Caco-2 (cell line): ENCODE measurements around the gene LRP1. TPM values are rescaled to one million over a fixed set of nuclear protein-coding genes. Genes with fewer than 3 reads are reported as not detected.

Experiments
- BruUV-seq: library from RNA; stranded (reverse); fragments of 400-500 nt; replicated peaks from 2 replicates; lab custom pipeline; 2021; lab: Mats Ljungman, UMichigan
- CTCF ChIA-PET: fragments of 300-600 bp; sonication (Branson Sonifier 250); formaldehyde crosslinking; loops from one replicate; lab custom pipeline; 2022; ENCODE audit warnings: antibody characterized with exemption; lab: Charles Lee
- POLR2A ChIA-PET: fragments of 300-600 bp; sonication (Branson Sonifier 250); formaldehyde crosslinking; loops from one replicate; lab custom pipeline; 2022; ENCODE audit warnings: antibody characterized with exemption; lab: Charles Lee
- DNase-seq, 2 experiments: peaks; one replicate each; pipeline versions ENCODE4 v3.0.0 to v3.0.0-alpha.2; 2020 to 2022
- H3K27me3 ChIP-seq: replicated peaks from 2 replicates; pipeline ENCODE4 v1.6.0; 2011; ENCODE audit warnings: low read length; ENCODE audit not compliant: control insufficient read depth, insufficient read depth
- H3K36me3 ChIP-seq: 2 replicates; pipeline ENCODE4 v1.5.1; 2011; ENCODE audit warnings: low read length; ENCODE audit not compliant: control insufficient read depth, insufficient read depth
- H3K4me1 ChIP-seq: fragments of 250-450 bp; sonication (Bioruptor Pico); 2 replicates; pipeline ENCODE4 v1.5.1; 2020; ENCODE audit warnings: mild to moderate bottlenecking
- H3K4me3 ChIP-seq: 2 replicates; pipeline ENCODE4 v1.5.1; 2011; ENCODE audit warnings: low read depth, mild to moderate bottlenecking, control low read depth, low read length
- H3K9me3 ChIP-seq: fragments of 250-450 bp; sonication (Bioruptor Pico); 2 replicates; pipeline ENCODE4 v1.5.1; 2020; ENCODE audit warnings: mild to moderate bottlenecking, moderate library complexity
- H3K27ac Mint-ChIP-seq: one replicate; pipeline ENCODE4 v1.8.0; 2022; ENCODE audit warnings: mixed read lengths; ENCODE audit not compliant: unreplicated experiment
- H3K27me3 Mint-ChIP-seq: one replicate; pipeline ENCODE4 v1.8.0; 2022; ENCODE audit warnings: mixed read lengths; ENCODE audit not compliant: insufficient read depth, unreplicated experiment
- H3K36me3 Mint-ChIP-seq: one replicate; pipeline ENCODE4 v1.8.0; 2022; ENCODE audit warnings: mild to moderate bottlenecking, mixed read lengths; ENCODE audit not compliant: insufficient read depth, unreplicated experiment
- H3K4me1 Mint-ChIP-seq: one replicate; pipeline ENCODE4 v1.8.0; 2022; ENCODE audit warnings: low read depth, mixed read lengths; ENCODE audit not compliant: unreplicated experiment
- H3K4me3 Mint-ChIP-seq: one replicate; pipeline ENCODE4 v1.8.0; 2022; ENCODE audit warnings: mild to moderate bottlenecking, moderate library complexity, mixed read lengths; ENCODE audit not compliant: unreplicated experiment
- H3K9me3 Mint-ChIP-seq: one replicate; pipeline ENCODE4 v1.8.0; 2022; ENCODE audit warnings: mixed read lengths; ENCODE audit not compliant: unreplicated experiment
- intact Hi-C: fragments of 100-400 bp; cut with micrococcal nuclease; formaldehyde crosslinking; loops from one replicate; pipeline ENCODE4 v1.10.0; 2022; ENCODE audit not compliant: unreplicated experiment
- total RNA-seq: library from RNA; stranded (reverse); gene quantifications from 2 replicates; pipeline ENCODE4 v1.2.3, GENCODE V29; 2022
- TF ChIP-seq, protein P1 (sequence below), 2 experiments: fragments of 200-600 bp in 1 of 2; IDR thresholded peaks; 1 replicate in 1 of 2; 2 replicates in 1 of 2; pipeline versions ENCODE4 v1.5.1 to v1.8.0; 2011 to 2022; ENCODE audit warnings: antibody characterized with exemption in 1 of 2, control low read depth in 1 of 2, inconsistent platforms in 1 of 2, low read depth in 1 of 2, low read length in 1 of 2, mild to moderate bottlenecking in 1 of 2, moderate library complexity in 1 of 2; ENCODE audit not compliant: insufficient read depth in 1 of 2, severe bottlenecking in 1 of 2, unreplicated experiment in 1 of 2

Gene LRP1
- total RNA-seq, 1 experiment from 2014 or later: 111 TPM

DNA sequence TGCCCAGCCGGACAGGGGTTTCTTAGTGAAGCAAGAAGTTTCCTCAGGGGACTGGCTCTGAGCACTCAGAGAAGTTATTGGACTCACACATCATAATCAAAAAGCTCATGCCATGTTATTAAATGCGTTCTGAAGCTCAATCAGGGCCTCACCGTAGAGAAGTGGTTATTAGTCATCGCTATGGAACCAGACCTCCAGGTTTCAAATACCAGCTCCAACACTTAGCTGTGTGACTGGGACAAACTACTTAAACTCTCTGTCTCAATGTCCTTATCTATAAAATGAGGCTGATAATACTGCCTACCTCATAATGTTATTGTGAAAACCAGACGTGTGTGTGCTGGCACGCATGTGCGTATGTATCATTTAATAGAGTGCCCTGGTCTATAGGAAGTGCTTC, 24.4 kb upstream of the LRP1 start:
- H3K27ac Mint-ChIP-seq: no peak overlapping the region
- H3K4me3 Mint-ChIP-seq: no peak overlapping the region
- no TSS peak for BruUV-seq
- no peak overlapping the region for H3K4me3 ChIP-seq
- H3K9me3 ChIP-seq: no peaks in the 10 kb centered on the region
- no peaks in the 10 kb centered on the region for H3K27me3 Mint-ChIP-seq
- H3K9me3 Mint-ChIP-seq: no peaks in the 10 kb centered on the region
- POLR2A ChIA-PET: no interaction called here
- H3K36me3 Mint-ChIP-seq: peaks cover 9% of the 10 kb centered on the region
- H3K27me3 ChIP-seq: no peaks in the 10 kb centered on the region
- TF ChIP-seq, protein P1, sequence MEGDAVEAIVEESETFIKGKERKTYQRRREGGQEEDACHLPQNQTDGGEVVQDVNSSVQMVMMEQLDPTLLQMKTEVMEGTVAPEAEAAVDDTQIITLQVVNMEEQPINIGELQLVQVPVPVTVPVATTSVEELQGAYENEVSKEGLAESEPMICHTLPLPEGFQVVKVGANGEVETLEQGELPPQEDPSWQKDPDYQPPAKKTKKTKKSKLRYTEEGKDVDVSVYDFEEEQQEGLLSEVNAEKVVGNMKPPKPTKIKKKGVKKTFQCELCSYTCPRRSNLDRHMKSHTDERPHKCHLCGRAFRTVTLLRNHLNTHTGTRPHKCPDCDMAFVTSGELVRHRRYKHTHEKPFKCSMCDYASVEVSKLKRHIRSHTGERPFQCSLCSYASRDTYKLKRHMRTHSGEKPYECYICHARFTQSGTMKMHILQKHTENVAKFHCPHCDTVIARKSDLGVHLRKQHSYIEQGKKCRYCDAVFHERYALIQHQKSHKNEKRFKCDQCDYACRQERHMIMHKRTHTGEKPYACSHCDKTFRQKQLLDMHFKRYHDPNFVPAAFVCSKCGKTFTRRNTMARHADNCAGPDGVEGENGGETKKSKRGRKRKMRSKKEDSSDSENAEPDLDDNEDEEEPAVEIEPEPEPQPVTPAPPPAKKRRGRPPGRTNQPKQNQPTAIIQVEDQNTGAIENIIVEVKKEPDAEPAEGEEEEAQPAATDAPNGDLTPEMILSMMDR (IDR thresholded peaks at IDR 0.05; ENCODE audit: insufficient read depth in 1 of 2, low read depth in 1 of 2, low read length in 1 of 2, severe bottlenecking in 1 of 2, unreplicated experiment in 1 of 2): no peak
- peaks cover 11% of the 10 kb centered on the region for H3K4me1 ChIP-seq
- DNase-seq: no peak
- H3K4me1 Mint-ChIP-seq: no peaks in the 10 kb centered on the region
- CTCF ChIA-PET: no interaction called here
- H3K36me3 ChIP-seq: peaks cover 2% of the 10 kb centered on the region; the same call in 1 of the 2 replicates
- intact Hi-C loops: no loop called here

- BruUV-seq: no TSS peak
- ChIA-PET CTCF (no interaction called here), POLR2A (no interaction called here)
- no peaks in the 10 kb centered on the region for H3K27me3 Mint-ChIP-seq
- no peaks in the 10 kb centered on the region for H3K9me3 Mint-ChIP-seq
- DNase-seq: no peak
- H3K4me1 Mint-ChIP-seq: peaks cover 3% of the 10 kb centered on the region
- H3K9me3 ChIP-seq: no peaks in the 10 kb centered on the region
- H3K4me3 ChIP-seq: no peak overlapping the region
- TF ChIP-seq, protein P1 (IDR thresholded peaks at IDR 0.05; ENCODE audit: insufficient read depth in 1 of 2, low read depth in 1 of 2, low read length in 1 of 2, severe bottlenecking in 1 of 2, unreplicated experiment in 1 of 2): no peak
- no peaks in the 10 kb centered on the region for H3K27me3 ChIP-seq
- intact Hi-C loops: no loop called here
- peaks cover 9% of the 10 kb centered on the region for H3K36me3 Mint-ChIP-seq
- no peak overlapping the region for H3K27ac Mint-ChIP-seq
- no peak overlapping the region for H3K4me3 Mint-ChIP-seq
- H3K36me3 ChIP-seq: peaks cover 2% of the 10 kb centered on the region; the same call in 1 of the 2 replicates
- H3K4me1 ChIP-seq: peaks cover 11% of the 10 kb centered on the region
Measured at GRCh38 chr12:57104292-57104910, 23.9 kb upstream of the LRP1 start.

DNA sequence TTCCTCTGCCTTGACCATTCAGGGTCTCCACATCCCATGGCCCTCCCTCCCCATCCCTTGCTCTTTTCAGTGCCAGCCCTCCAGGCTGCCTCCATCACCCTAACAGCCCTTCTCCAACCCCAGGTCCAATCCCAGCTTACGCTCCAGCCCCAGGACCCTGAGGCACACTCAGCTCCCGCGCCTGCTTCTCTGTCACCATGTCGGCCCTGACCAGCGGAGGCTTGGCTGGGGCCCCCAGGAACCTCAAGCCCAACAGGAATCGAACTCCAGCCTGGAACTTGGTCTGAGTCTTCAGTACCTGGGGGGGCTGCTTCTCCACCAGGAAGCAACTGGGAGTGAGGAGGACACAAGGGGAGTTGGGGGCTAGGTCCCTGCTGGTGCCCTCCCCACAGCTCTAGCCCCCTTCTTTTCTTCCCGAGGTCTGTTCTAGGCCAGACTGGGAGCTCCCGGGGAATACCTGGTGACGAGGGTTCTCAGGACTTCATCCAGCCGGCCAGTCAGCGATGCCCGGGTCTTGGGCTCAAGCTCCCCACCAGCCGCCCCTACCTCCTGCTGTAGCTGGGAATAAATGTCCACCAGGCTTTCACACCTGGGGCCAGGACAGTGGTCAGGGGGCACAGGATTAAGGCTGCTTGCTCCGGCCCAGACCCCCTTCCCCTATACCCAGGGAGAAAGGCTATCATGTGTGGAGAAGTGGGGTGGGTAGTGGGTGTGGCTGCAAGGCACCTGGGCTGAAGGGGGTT, 23.1 kb upstream of the LRP1 start:
- CTCF ChIA-PET: no interaction called here
- Histone ChIP-seq H3K9me3 (no peaks in the 10 kb centered on the region), H3K36me3 (peaks cover 2% of the 10 kb centered on the region; the same call in 1 of the 2 replicates), H3K27me3 (no peaks in the 10 kb centered on the region), H3K4me3 (no peak overlapping the region), H3K4me1 (peaks cover 11% of the 10 kb centered on the region)
- POLR2A ChIA-PET: no interaction called here
- DNase-seq: no peak
- intact Hi-C loops: no loop called here
- Mint-ChIP-seq H3K4me3 (no peak overlapping the region), H3K27ac (no peak overlapping the region), H3K9me3 (no peaks in the 10 kb centered on the region), H3K36me3 (peaks cover 9% of the 10 kb centered on the region), H3K4me1 (peaks cover 7% of the 10 kb centered on the region), H3K27me3 (no peaks in the 10 kb centered on the region)
- BruUV-seq: no TSS peak
- TF ChIP-seq, protein P1 (IDR thresholded peaks at IDR 0.05; ENCODE audit: insufficient read depth in 1 of 2, low read depth in 1 of 2, low read length in 1 of 2, severe bottlenecking in 1 of 2, unreplicated experiment in 1 of 2): no peak
